Measurements from ENCODE around the gene NDUFA7.
"Not testable (repeated sequence)": the region's sequence is repeated elsewhere in the genome, so short reads cannot be mapped to it uniquely, and the experiment has no call there.

The NDUFA7 gene

GRCh38 chr19:8318835-8319234, 2.3 kb downstream of the NDUFA7 start:
- DNase-seq, result not testable (repeated sequence)

GRCh38 chr19:8316351-8317125, 4.6 kb downstream of the NDUFA7 start:
- no peak for DNase-seq

- DNase-seq, result not testable (repeated sequence)
Measured at GRCh38 chr19:8314981-8315640, 6.1 kb downstream of the NDUFA7 start.

- peak in 1 of 2 experiments; percentile 2 for DNase-seq
Measured at GRCh38 chr19:8311461-8312260, 9.5 kb downstream of the NDUFA7 start.

GRCh38 chr19:8310342-8311055, 10.7 kb downstream of the NDUFA7 start:
- DNase-seq, result peak in 1 of 2 experiments; percentile 1

- peak in 1 of 2 experiments; percentile 3 for DNase-seq
Measured at GRCh38 chr19:8308891-8309291, 12.3 kb downstream of the NDUFA7 start.

GRCh38 chr19:8307965-8308866, 13.0 kb downstream of the NDUFA7 start, which contains the start of gene CD320:
CD320 (minus strand) TSS chr19:8308358; CDS start chr19:8308290, 68 bp downstream.
- peak; percentile 86 to 90 for DNase-seq

GRCh38 chr19:8307400-8307964, 13.7 kb downstream of the NDUFA7 start:
- DNase-seq, result no peak

GRCh38 chr19:8306235-8307054, 14.7 kb downstream of the NDUFA7 start:
- DNase-seq, result peak in 1 of 2 experiments; percentile 2

GRCh38 chr19:8305798-8306197, 15.4 kb downstream of the NDUFA7 start:
- DNase-seq, result peak in 1 of 2 experiments; percentile 1

- peak; percentile 29 to 41 for DNase-seq
Measured at GRCh38 chr19:8304841-8305621, 16.1 kb downstream of the NDUFA7 start.

GRCh38 chr19:8302734-8303133, 18.4 kb downstream of the NDUFA7 start:
- peak in 1 of 2 experiments; percentile 1 for DNase-seq

- no peak for DNase-seq
Measured at GRCh38 chr19:8302357-8302691, 18.9 kb downstream of the NDUFA7 start.

- not testable (repeated sequence) for DNase-seq
Measured at GRCh38 chr19:8291337-8291736, 29.8 kb downstream of the NDUFA7 start.

GRCh38 chr19:8276508-8276907, 44.7 kb downstream of the NDUFA7 start:
- DNase-seq, result not testable (repeated sequence)

- no peak for DNase-seq
Measured at GRCh38 chr19:8269724-8270123, 51.5 kb downstream of the NDUFA7 start.

- no peak for DNase-seq
Measured at GRCh38 chr19:8265872-8266271, 55.3 kb downstream of the NDUFA7 start.

GRCh38 chr19:8264248-8264647, 56.9 kb downstream of the NDUFA7 start:
- DNase-seq, result not testable (repeated sequence)

GRCh38 chr19:8262431-8262830, 58.7 kb downstream of the NDUFA7 start:
- DNase-seq, result no peak
